ELR (cell line): ENCODE results near the gene PRR35.

Experiments
- DNase-seq: peaks from one replicate; pipeline ENCODE4 v3.0.0-alpha.2; 2015; ENCODE audit warnings: low read depth

The PRR35 gene

GRCh38 chr16:560204-560700, at the start of gene PRR35:
PRR35 (plus strand) TSS chr16:560394; CDS start chr16:563295, 2,901 bp downstream.
- DNase-seq: no peak

GRCh38 chr16:512802-513201, 47.4 kb upstream of the PRR35 start:
- no peak for DNase-seq

- DNase-seq: no peak
These were observed 46.2 kb upstream of the PRR35 start for GRCh38 chr16:513950-514349.

- DNase-seq: no peak
These were observed 44.8 kb upstream of the PRR35 start for GRCh38 chr16:515175-515938.

GRCh38 chr16:515939-516226, 44.3 kb upstream of the PRR35 start:
- no peak for DNase-seq

- no peak for DNase-seq
These were observed 43.9 kb upstream of the PRR35 start for GRCh38 chr16:516301-516700.

GRCh38 chr16:518858-519257, 41.3 kb upstream of the PRR35 start:
- DNase-seq: no peak

GRCh38 chr16:519425-519824, 40.8 kb upstream of the PRR35 start:
- no peak for DNase-seq

GRCh38 chr16:519841-520687, 40.1 kb upstream of the PRR35 start:
- no peak for DNase-seq

- no peak for DNase-seq
These were observed 39.3 kb upstream of the PRR35 start for GRCh38 chr16:520847-521246.

- DNase-seq: no peak
These were observed 38.6 kb upstream of the PRR35 start for GRCh38 chr16:521381-522210.

- no peak for DNase-seq
These were observed 37.7 kb upstream of the PRR35 start for GRCh38 chr16:522320-523096.

- no peak for DNase-seq
These were observed 37.0 kb upstream of the PRR35 start for GRCh38 chr16:523097-523741.

- DNase-seq: no peak
These were observed 35.7 kb upstream of the PRR35 start for GRCh38 chr16:524274-525040.

- DNase-seq: no peak
These were observed 35.1 kb upstream of the PRR35 start for GRCh38 chr16:525123-525519.

GRCh38 chr16:525520-526180, 34.5 kb upstream of the PRR35 start:
- DNase-seq: peak; percentile 96

- peak; percentile 62 for DNase-seq
These were observed 33.8 kb upstream of the PRR35 start for GRCh38 chr16:526181-527014.

- DNase-seq: peak; percentile 85
These were observed 32.9 kb upstream of the PRR35 start, which contains the start of gene CAPN15 for GRCh38 chr16:527015-527903. CAPN15 (plus strand) TSS chr16:527712; CDS start chr16:546839, 19,127 bp downstream.
